Measurements from ENCODE around the gene ZNRF1.
"Not testable (repeated sequence)": the region's sequence is repeated elsewhere in the genome, so short reads cannot be mapped to it uniquely, and the experiment has no call there.

The ZNRF1 gene

DNA sequence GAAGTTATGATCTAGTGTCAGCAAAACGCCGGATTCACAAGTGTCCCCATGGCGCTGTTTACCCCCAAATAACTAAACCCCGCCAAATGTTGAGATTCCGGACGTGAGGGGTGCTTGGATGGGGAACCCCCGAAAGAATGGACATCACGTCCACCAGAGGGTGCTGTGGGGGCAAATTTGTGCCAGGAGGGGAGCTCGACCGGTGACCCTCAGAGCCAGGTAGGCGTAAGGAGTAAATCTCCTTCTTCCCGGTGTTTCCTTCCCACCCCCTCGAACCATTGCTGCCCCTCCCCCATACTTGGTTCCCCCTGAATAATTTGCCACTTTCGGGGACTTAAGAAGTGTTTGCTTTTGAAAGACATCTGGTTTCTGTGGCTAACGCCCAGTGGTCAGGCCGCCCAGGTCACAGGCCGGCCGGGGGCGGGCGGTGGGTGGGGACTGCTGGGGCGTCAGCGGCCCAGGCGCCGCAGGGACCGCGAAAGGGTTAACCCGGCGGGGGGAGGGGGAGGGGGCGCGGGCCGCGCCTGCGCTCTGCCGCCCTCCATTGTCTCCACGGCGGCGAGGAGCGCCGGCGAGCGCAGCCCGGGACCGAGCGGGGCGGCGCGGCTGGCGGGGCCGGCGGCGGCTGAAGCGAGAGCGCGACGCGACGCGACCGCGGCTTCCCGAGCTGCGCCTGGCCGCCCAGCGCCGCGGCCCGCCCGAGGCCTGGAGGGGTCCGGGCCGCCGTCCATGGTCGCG lies at the start of gene ZNRF1:
Gene ZNRF1 (plus strand): TSS at position 544 of the 738 bp plus-strand sequence. CDS start 648 bp downstream, outside the sequence.
- peak; percentile 90 for DNase-seq
- ATAC-seq = peak; percentile 81

DNA sequence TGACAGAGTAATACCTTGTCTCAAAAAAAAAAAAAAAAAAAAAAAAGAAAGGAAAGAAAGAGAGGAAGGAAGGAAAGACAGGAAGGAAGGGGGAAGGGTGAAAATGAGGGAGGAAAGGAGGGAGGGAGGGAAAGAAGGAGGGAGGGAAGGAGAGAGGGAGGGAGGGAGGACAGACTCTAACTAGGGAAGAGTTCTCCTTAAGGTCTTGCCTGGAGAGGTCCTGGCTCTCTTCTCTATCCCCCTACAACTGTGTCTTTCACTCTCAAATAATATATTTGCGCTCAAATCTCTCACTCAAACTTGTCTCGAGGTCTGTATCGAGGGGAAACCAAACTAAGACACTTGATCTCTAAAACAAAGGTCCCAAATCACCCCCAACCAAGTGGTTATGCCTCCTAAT lies 49.5 kb upstream of the ZNRF1 start:
- ATAC-seq (no peak), DNase-seq (no peak)

DNA sequence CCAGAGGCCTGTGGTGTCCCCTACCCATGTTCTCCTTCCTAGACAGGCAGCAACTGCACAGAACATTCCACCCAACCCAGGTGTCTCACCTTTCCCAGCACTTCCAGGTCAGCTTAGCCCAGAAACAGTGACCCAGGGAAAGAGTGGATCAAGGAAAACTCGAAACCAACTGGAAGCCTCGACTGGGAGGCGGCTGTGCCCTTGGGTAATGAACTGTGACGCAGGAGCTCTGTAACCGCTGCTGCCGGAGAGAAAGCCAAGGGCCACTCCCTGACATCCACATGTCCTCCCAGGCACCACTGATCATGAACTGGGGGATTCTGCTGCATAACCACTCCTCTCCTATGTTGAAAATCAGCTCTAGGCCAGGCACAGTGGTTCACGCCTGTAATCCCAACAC lies 48.3 kb upstream of the ZNRF1 start:
- DNase-seq = no peak

DNA sequence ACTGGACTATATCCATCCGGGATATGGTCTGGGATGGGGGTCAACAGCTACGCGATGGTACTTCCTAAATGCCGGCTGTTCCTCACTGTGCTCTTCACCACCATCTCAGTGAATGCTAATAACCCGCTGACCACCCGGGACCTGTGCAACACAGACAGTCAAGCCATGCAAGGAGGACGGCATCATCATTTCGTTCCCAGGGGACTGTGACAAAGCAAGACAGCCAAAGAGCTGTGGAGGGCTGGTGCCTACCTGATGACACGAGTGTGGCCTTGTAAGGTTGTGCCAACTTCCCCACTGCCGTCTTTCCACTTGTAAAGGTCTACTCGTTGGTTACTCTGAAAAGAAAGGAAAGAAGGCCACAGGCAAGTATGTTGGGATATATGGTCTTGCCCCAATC lies 47.6 kb upstream of the ZNRF1 start:
- no peak for ATAC-seq
- DNase-seq = no peak

More for the DNA sequence above, 48.3 kb upstream of the ZNRF1 start:
- ATAC-seq = no peak

DNA sequence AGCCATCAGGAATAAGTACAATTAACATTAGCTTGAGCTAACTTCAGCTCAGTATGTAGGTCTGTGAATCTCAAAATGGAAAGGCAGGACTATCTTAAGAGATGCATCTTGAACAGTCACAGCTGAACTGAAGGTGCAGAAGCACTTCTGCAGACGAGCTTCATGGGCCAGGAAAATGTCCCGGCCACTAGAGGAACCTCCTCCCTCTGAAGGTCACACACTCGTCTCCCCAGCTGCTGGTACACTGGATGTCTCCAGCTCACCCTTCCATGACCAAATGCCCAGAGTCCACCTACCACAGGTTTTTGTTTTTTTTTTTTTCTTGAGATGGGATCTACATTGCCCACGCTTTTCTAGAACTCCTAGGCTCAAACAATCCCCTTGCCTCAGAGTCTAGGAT lies 47.1 kb upstream of the ZNRF1 start:
- ATAC-seq = no peak
- no peak for DNase-seq

DNA sequence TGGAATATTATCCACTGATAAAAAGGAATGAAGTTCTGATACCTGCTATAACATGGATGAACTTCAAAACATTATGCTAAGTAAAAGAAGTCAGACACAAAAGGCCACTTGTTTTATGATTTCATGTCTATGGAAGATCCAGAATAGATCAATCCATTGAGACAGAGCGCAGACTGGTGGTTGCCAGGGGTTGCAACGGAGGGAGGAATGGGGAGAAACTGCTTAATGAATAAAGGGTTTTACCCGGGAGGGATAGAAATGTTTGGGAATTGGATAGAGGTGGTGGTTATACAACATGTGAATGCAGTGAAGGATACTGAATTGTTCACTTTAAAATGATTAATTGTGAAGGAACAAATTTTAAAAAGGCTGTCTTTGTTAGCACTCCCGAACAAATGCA lies 44.1 kb upstream of the ZNRF1 start:
- DNase-seq (no peak), ATAC-seq (no peak)

DNA sequence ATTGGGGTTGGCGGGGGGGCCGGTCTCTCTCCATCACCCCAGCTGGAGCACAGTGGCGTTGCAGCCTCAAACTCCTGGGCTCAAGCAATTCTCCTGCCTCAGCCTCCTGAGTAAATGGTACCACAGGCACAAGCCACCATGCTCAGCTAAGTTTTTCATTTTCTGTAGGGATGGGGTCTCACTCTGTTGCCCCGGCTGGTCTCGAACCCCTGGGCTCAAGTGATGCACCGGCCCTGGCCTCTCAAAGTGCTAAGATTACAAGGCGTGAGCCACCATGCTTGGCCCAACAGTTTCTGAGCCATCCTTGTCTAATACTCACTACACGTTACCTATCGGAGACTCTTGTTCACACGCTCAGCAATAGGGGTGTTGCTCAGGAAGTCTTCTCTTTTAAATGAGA lies 25.5 kb upstream of the ZNRF1 start:
- no peak for DNase-seq
- ATAC-seq = no peak

DNA sequence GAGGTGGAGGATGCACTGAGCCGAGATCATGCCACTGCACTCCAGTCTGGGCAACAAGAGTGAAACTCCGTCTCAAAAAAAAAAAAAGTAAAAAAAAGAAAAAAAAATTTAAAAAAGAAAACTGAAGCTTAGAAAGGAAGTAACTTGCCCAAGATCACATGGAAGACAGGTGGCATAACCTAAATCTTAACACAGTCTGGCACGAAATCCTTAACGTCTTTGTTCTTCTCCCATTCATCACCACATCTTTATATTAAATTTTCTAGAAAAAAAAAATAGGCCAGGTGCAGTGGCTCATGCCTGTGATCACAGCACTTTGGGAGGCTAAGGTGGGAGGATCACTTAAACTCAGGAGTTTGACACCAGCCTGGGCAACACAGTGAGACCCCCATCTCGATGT lies 23.2 kb upstream of the ZNRF1 start:
- ATAC-seq = no peak
- no peak for DNase-seq

DNA sequence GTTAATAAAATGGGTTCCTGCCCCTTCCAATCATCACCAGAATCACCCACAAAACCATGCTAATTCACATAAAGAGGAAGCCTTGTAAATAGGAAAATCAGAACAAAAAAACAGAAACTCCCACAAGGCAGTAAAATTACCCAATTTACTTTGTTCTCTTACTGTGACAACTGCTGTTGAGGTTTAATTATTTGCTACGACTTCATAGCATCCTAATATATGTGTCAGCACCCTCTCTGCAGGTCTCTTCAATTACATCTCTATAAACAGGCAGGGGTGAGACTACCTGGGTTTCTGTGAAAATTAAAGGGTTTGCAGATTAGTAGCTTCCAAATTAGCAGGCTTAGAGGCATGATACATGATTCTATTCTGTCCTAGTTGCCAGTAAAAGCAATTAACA lies 16.6 kb upstream of the ZNRF1 start:
- no peak for ATAC-seq
- DNase-seq = no peak

DNA sequence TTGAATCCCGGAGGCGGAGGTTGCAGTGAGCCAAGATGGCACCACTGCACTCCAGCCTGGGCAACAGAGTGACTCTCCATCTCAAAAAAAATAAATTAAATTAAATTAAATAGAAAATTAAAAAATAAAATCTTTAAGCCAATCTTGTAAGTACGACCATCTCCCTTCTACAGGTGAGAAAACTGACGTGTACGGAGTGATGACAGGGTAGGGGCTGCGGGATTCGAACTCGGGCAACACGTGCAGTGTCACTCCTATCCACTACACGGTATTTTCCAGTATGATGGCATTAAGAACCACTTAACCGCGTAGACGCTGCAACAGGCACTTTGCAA lies 14.7 kb upstream of the ZNRF1 start:
- ATAC-seq (no peak), DNase-seq (no peak)

DNA sequence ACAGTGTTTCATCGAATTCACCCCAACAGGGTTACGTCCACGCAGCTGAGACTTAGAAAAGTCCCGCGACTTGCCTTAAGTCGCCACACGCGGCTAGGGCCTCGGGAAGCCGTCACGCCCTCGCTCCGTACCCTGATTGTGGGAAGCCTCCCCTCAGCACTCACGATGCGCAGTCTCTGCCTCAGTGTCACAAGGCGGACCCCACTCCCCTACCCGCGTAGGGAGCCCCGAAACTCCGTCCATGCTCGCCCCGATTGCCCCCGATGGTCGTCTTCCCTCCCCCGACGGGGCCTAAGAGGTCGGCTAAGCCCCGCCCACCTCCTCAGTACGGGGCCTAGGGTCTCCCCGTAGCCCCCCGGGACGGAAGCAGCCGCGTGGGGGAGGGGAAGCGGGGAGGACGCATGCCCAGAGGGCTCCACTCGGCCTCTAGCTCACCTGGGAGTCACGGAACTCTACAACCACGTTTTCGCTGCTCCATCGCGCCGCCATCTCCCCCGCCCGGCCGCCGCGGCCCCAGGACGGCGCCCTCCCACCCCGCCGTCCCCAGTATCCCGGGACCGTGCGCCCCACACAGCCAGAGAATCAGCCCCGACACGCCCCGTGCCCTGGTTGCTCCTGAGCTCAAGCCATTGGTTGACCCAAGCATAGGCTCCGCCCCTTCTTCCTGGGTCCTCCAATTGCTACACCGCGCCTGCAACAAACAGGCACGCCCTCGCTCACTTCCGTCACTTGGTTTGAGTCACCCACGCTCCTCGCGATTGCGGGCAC lies 14.1 kb upstream of the ZNRF1 start, which contains the start of gene WDR59:
Gene WDR59 (minus strand): TSS at position 595 of the 768 bp plus-strand sequence. CDS start 106 bp downstream, at position 489.
- DNase-seq = peak; percentile 98
- ATAC-seq = peak; percentile 99

DNA sequence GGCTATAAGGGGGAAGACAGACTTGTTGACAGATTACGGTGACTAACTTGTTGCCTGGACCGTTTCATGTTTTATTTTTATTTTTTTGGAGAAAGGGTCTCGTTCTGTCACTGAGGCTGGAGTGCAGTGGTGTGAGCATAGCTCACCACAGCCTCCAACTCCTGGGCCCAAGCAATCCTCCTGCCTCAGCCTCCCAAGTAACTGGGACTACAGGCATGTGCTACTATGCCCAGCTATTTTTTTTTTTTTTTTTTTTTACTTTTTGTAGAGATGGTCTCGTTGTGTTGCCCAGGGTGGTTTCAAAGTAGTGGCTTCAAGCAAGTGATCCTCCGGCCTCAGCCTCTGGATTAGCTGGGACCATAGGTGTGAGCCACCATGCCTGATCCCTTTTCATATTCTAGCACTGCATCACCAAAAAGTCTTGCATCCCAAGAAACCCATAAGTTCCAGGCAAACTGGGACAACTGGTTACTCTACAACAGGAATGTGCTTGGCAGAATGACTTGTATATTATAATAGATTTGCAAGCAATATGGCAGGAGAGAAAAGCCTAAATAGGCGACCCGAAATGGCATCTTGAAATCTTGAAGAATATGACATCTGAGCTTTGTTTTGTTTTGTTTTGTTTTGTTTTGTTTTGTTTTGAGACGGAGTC lies 11.7 kb upstream of the ZNRF1 start:
- no peak for ATAC-seq
- DNase-seq = no peak

DNA sequence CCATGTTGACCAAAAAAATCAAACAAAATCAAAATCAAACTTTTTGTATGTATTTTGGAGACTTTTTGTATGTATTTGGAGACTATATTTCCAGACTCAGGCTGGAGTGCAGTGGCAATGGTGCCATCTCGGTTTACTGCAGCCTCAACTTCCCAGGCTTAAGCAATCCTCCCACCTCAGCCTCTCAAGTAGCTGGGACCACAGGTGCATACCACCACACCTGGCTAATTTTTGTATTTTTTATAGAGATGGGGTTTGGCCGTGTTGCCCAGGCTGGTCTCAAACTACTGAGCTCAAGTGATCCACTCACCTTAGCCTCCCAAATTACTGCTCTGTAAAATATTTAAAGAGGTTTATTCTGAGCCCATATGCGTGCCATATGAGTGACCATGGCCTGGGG lies 9.0 kb upstream of the ZNRF1 start:
- DNase-seq, ATAC-seq: not testable (repeated sequence)

DNA sequence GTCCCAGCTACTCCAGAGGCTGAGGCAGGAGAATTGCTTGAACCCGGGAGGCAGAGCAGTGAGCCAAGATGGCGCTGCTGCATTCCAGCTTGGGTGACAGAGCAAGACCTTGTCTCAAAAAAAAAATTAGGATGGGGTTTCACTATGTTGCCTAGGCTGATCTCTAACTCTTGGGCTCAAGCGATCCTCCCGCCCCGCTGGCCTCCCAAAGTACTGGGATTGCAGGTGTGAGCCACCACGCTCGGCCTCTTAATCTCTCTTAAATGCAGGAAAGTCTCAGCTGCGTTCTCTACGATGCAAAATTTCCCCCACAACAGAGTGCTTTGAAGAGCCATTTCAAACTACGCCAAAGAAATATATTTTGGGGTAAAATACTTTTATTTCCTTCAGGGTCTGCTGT lies 8.0 kb upstream of the ZNRF1 start:
- ATAC-seq (no peak), DNase-seq (no peak)

DNA sequence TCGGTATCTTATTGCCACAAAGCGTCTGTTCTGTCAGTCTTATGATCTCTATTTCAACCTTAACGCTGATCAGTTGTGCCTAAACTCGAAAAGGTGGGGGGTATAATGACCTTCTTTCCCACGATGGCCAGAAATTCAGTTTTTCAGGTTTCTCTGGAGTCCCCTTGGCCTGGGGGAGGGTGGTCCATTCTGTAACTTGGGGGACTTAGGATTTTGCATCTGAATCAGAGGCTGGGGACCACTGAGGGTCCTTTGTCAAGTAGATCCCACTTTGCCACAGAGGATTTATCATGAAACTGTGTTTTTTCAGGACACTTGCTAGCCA lies 7.6 kb upstream of the ZNRF1 start:
- DNase-seq (no peak), ATAC-seq (no peak)

DNA sequence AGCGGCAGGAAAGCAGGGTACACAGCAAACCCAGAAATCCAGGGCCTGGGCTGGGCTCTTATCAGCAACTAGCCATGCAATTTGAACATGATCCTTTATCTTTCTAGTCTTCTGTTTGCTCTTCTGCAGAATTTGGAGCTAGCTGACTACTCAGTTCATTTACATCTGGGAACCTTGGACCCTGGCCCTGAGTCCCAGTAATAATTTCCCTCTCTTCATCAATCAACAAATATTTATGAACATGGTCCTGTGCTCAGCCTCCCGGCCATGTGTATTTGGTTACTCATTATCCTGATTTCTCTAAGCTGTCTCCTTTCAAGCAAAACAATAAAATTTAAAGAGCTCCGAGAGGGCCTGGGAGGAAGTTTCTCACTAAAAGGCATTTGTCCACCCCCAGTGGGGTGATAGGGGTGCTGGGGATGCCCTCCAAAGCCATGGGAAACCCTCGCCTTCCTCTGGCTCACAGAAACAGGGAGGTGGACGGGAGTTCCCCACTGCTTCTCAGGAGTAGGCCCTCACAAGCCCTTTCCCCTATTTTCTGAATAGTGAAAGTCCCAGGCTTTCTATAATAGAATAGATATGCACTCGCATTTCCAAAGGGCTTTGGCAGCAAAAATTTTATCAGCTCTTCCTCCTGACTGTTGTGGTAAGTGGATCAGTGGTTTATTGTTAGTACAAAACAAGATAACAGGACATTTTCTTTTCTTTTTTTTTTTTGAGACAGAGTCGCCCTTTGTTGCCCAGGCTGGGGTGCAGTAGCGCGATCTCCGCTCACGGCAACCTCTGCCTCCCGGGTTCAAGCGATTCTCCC lies 7.0 kb upstream of the ZNRF1 start:
- no peak for ATAC-seq
- no peak for DNase-seq

DNA sequence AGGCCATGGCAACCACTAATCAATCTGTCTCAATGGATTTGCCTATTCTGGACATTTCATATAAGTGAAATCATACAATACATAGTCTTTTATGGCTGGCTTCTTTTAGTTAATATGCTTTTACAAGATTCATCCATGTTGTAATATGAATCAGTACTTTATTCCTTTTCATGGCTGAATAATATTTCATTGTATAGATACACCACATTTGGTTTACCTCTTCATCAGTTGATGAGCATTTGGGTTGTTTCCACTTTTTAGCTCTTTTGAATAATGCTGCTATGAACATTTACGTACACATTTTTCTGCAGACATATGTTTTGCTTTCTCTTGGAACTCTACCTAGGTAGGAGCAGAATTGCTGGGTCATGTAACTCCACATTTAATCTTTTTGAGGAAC lies 2.8 kb upstream of the ZNRF1 start:
- no peak for ATAC-seq
- DNase-seq = no peak

DNA sequence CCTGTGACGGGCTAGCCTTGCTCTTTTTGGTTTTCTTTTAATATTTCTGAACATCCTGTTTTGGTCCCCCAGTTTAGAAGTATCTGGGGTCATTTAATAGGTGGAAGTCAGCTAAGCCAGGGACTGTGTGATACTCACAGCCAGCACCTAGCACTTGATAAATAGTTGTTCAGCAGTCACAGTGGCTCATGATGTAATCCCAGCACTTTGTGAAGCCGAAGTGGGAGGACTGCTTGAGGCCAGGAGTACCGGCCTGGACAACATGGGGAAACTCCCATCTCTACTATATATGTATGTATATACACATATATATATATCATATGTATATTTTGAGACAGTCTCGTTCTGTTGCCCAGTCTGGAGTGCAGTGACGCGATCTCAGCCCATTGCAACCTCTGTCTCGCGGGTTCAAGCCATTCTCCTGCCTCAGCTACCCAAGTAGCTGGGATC lies 1.8 kb upstream of the ZNRF1 start:
- DNase-seq (no peak), ATAC-seq (no peak)

DNA sequence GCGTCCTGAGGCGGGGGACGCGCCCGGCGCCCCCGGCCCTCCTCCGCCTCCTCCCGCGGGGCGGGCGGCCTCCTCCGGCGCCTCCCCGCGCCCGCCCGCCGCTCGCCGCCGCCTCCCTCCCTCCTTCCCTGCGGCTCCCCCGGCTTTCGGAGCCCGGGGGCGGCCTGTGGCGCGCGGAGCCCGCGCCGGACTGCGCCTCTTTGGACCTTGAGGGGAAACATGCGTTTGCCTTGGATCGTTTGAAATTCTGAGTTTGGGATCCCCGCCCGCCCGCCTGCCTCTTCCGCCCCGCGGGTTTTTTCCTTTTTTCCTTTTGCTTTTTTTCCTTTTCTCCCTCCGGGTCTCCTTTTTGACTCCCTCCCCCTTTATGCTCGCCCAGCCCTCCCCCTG lies 390 bp downstream of the ZNRF1 start:
- DNase-seq (peak; percentile 40), ATAC-seq (peak; percentile 12)

DNA sequence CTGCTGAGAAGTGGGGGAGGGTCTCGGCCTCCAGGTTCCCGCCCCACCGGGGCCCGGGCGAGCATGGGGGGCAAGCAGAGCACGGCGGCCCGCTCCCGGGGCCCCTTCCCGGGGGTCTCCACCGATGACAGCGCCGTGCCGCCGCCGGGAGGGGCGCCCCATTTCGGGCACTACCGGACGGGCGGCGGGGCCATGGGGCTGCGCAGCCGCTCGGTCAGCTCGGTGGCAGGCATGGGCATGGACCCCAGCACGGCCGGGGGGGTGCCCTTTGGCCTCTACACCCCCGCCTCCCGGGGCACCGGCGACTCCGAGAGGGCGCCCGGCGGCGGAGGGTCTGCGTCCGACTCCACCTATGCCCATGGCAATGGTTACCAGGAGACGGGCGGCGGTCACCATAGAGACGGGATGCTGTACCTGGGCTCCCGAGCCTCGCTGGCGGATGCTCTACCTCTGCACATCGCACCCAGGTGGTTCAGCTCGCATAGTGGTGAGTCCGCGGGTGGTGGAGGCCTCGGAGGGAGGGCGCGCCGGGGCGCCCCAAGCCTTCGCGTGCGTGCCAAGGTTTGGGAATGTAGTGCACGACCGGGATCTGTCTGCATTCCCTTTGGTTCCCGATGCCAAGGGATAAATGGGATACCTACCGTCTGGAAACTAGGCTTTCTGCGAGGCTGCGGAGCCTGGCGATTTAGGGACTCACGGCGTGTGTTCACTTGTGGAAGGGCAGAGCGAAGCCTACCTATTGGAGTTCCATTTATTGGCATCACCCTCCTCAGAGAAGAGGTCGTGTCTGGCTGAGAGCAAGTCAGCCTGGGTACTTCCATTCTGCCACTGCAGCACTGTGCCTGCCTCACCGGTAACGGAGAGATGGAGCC lies 1.0 kb downstream of the ZNRF1 start:
- DNase-seq (peak; percentile 46), ATAC-seq (peak; percentile 29)

DNA sequence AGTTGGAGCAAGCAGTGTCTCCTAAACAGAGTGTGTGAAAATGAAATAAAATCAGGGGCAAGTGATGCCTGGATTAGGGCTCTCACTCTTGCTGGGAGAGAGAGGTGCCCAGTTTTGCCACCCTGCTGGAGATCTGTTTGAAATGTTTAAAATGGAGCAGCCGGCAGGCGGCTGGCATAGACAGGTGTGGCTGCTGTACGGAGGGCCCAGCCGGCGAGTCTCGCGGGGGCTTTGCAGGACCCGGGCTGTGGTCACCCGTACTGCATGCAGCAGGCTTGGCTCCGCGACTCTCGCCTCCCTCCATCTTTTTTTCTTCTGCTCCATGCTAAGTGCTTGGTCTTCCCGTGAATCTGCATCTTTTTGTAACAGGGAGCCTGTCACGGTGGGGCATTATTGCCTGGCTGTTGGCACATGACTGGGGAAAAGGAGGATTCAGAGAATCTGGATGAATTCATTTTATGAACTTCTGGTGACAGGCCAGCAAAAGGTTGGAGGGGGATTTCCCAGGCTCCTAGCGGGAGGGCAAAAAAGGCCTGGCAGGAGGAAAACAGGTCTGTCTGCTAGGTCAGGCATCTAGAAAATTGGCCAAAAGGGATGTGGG lies 1.8 kb downstream of the ZNRF1 start:
- no peak for DNase-seq
- ATAC-seq = no peak

Data from stimulated activated naive CD8-positive, alpha-beta T cell treated with anti-CD3 and anti-CD28 coated beads, Interleukin-15, Interleukin-2, amounts not matched to agents 100 U/mL and 50 U/mL, for 24 hours (primary cell).